Bronchial epithelial cell (primary cell): ENCODE results near the gene LAMB3. TPM values are rescaled to one million over a fixed set of nuclear protein-coding genes. Genes with fewer than 3 reads are reported as not detected.

Source experiments
- DNase-seq: peaks from one replicate; pipeline ENCODE4 v3.0.0-alpha.2; 2010; ENCODE audit warnings: low read depth
- FAIRE-seq: peaks from 2 replicates; lab custom pipeline; 2011; peaks lifted over from hg19 to GRCh38; lab: Jason Lieb, UNC
- H3K27me3 ChIP-seq: 2 replicates; pipeline ENCODE4 v1.5.1; 2011; ENCODE audit warnings: low read length; ENCODE audit not compliant: control insufficient read depth, insufficient read depth
- H3K36me3 ChIP-seq: 2 replicates; pipeline ENCODE4 v1.5.1; 2011; ENCODE audit warnings: low read length; ENCODE audit not compliant: control insufficient read depth, insufficient read depth
- H3K4me3 ChIP-seq: 2 replicates; pipeline ENCODE4 v1.5.1; 2011; ENCODE audit warnings: mild to moderate bottlenecking, low read depth, low read length, control low read depth
- CTCF ChIP-seq: IDR thresholded peaks from 2 replicates; pipeline ENCODE4 v1.5.1; 2011; ENCODE audit warnings: mild to moderate bottlenecking, moderate library complexity, low read length, control low read depth, inconsistent platforms; ENCODE audit not compliant: insufficient read depth, severe bottlenecking
- total RNA-seq: library from RNA; depleted of rRNA; stranded (reverse); fragments of >200 nt; gene quantifications from 2 replicates; pipeline ENCODE4 v1.2.1, GENCODE V29; 2014

LAMB3 gene
- total RNA-seq, 1 donor from 2014 or later, result 3,106 TPM

- H3K36me3 ChIP-seq, result peaks cover 48% of the 10 kb centered on the region
- no peak for TF ChIP-seq CTCF
- FAIRE-seq (no peak), DNase-seq (peak; percentile 53)
- no peaks in the 10 kb centered on the region for H3K27me3 ChIP-seq
- no peak overlapping the region for H3K4me3 ChIP-seq
Measured at GRCh38 chr1:209634005-209634737, 18.1 kb downstream of the LAMB3 start.

DNA sequence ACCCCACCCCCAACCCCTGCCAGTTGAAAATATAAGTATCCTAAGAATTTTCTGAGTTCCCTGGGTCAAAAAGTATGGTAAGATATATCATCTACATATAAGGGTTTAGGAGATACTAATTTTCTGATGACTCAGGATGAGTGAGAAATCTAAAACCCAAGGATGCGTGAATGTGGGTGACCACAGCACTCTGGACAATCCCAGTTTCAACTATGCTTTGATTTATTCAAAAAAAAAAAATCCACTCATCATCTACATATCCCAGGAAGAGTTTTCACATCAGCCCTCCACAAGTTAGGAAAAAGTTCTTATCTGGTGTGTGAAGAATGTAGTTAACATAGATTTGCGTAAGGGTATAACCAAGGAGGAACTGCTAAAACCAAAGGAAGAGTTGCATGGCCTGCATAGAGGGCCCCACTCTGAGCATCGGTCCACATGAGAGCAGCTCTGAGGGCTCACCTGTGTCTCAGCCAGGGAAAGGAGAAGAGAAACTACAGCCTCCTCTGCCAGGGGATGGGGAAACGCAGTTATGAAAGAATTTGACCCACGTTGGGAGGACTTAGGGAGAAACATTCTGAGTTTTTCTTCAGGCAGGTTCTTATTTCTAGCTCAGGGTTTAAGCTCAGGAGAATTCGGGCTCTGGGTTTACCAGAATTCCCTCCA, 18.8 kb downstream of the LAMB3 start:
- no peak for DNase-seq
- no peak for FAIRE-seq
- H3K36me3 ChIP-seq, result peaks cover 49% of the 10 kb centered on the region
- no peak for TF ChIP-seq CTCF
- H3K4me3 ChIP-seq, result no peak overlapping the region
- H3K27me3 ChIP-seq, result no peaks in the 10 kb centered on the region

GRCh38 chr1:209630383-209631225, 21.6 kb downstream of the LAMB3 start:
- TF ChIP-seq CTCF, result no peak
- DNase-seq (no peak), FAIRE-seq (no peak)
- Histone ChIP-seq H3K27me3 (no peaks in the 10 kb centered on the region), H3K4me3 (no peak overlapping the region), H3K36me3 (peaks cover 61% of the 10 kb centered on the region)

DNA sequence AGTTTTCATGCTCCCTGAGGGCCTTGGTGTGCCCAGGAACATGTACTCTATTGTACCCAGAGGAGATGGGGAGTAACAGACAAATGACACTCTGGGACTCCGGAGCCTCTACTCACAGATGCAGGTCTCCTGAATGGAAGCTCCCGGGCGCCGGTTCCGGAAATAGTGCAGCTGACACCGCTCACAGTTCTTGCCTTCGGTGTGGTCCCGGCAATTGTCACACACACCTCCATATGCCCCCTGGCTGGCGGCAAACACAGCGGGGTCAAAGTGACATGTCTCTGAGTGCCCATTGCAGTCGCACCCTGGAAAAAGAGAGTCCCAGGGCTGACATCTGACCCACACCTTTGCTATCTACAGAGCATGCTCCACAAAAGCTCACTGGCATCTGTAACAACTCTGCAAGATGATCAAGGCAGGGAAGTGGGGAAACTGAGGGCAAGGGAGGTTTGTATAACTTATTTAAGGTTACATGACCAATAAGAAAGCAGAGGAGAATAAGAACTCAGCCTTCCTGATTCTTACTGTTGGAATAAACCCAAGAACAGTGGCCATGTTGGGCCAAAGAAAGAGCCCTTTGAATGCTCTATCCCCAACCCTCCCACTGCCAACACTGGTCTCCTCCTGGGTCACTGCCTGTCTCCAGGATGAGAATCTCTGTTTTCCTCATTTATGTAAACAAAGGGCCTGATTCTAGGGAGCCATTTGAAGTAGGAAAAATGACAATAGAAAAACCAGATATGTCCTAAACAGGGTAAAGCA, 22.4 kb downstream of the LAMB3 start:
- FAIRE-seq (peak; percentile 58), DNase-seq (no peak)
- TF ChIP-seq CTCF, result no peak
- peaks cover 69% of the 10 kb centered on the region for H3K36me3 ChIP-seq
- H3K27me3 ChIP-seq, result no peaks in the 10 kb centered on the region
- no peak overlapping the region for H3K4me3 ChIP-seq

DNA sequence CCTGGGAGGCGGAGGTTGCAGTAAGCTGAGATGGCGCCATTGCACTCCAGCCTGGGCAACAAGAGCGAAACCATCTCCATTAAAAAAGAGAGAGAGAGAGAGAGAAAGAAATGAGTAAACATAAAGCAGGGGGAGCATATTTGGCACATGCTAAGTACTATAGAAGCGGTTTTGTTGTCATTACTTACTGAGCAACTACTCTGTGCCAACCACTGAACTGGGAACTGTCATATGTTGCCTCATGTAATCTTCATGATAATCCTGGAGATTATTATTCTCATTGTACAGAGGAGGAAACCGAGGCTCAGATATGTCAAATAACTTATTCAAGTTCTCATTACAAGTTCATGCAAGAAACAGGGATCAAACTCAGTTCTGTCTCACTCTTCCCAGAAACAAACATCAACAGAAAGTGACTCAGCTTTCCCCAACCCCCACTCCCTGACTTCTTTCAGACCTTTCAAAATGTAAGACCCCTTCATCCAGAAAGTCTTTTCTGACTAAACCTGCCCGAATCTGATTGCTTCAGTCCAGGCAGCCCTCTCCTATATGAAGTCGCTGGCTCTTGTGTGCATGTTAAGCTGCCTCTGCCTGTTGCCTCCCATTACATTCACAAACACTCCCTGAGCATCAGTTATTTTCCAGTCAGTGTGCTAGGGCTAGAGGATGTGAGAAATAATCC, 23.5 kb downstream of the LAMB3 start:
- H3K4me3 ChIP-seq, result no peak overlapping the region

More for the DNA sequence above, 23.5 kb downstream of the LAMB3 start:
- no peaks in the 10 kb centered on the region for H3K27me3 ChIP-seq
- peaks cover 71% of the 10 kb centered on the region for H3K36me3 ChIP-seq
- FAIRE-seq, result no peak
- no peak for TF ChIP-seq CTCF
- DNase-seq, result no peak
